ENCODE measurements around the gene RASA3. TPM values are rescaled to one million over a fixed set of nuclear protein-coding genes. Genes with fewer than 3 reads are reported as not detected.
A peak's percentile ranks its signal among the peaks of the same experiment; 100 is the strongest.

The RASA3 gene
- total RNA-seq, 2 donors from 2014 or later: 6.3 to 12.0 TPM

DNA sequence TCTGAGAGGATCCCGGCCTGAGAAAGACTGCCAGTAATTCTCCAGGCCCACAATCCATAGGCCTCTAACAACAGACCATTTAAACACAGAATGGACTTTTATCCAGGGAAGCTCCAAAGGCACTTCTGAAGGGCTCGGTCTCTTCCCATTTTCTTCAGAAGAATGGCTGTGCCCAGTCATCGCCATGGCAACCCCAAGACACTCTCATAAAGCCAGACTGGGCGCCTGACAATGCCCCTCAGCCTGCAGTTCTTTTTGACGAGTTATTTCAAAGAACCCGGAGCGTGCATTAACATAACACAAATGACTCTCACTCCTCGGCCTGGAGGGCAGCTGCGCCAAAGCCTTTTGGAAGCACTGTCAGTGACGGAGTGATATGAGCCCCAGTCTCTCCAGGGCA is 61.0 kb downstream of the RASA3 start:
- no peak overlapping the region for H3K4me3 Mint-ChIP-seq

DNA sequence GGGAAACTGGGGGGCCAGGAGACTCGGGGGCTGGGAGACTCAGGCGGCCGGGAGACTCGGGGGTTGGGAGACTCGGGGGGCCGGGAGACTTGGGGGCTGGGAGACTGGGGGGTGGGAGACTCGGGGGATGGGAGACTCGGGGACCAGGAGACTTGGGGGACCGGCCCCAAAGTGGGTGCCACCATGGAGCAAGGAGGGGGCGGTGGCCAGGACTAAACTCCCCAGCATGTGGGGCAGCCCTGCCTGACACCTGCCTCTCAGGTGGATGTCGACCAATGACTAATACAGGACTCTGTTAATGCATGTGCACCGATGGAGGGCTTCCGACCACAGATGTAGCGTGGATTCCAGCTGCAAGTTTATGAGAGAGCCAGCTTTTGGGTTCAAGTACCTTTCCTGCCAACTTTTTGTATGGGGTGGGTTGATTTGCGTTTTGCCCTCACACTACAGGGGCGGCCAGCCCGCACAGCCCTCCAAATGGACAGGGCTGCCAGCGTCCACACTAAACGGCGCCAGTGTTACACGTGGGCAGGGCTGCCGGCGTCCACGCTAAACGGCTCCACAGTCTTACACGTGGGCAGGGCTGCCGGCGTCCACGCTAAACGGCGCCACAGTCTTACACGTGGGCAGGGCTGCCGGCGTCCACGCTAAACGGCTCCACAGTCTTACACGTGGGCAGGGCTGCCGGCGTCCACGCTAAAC is 62.2 kb downstream of the RASA3 start:
- Mint-ChIP-seq H3K4me3 (no peak overlapping the region), H3K27me3 (ENCODE audit: insufficient read depth) (no peaks in the 10 kb centered on the region), H3K4me1 (peaks cover 4% of the 10 kb centered on the region), H3K9me3 (peaks cover 7% of the 10 kb centered on the region), H3K27ac (no peak overlapping the region), H3K36me3 (ENCODE audit: low read depth) (peaks cover 16% of the 10 kb centered on the region)
- H3K27me3 ChIP-seq (ENCODE audit: control insufficient read depth, insufficient read depth, low read length, poor library complexity, severe bottlenecking): no peaks in the 10 kb centered on the region
- 95 to 97% methylated on average over 13 to 35 of the region's 40 CpGs for WGBS, 2 experiments (ENCODE audit: insufficient coverage in 1 of 2, insufficient read length in 1 of 2)
- H3K9ac ChIP-seq (ENCODE audit: extremely low read depth, low read length, poor library complexity, severe bottlenecking): no peak overlapping the region
- TF ChIP-seq, protein P1, sequence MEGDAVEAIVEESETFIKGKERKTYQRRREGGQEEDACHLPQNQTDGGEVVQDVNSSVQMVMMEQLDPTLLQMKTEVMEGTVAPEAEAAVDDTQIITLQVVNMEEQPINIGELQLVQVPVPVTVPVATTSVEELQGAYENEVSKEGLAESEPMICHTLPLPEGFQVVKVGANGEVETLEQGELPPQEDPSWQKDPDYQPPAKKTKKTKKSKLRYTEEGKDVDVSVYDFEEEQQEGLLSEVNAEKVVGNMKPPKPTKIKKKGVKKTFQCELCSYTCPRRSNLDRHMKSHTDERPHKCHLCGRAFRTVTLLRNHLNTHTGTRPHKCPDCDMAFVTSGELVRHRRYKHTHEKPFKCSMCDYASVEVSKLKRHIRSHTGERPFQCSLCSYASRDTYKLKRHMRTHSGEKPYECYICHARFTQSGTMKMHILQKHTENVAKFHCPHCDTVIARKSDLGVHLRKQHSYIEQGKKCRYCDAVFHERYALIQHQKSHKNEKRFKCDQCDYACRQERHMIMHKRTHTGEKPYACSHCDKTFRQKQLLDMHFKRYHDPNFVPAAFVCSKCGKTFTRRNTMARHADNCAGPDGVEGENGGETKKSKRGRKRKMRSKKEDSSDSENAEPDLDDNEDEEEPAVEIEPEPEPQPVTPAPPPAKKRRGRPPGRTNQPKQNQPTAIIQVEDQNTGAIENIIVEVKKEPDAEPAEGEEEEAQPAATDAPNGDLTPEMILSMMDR (conservative IDR thresholded peaks at IDR 0.05): no peak
- no peak overlapping the region for H3K4me3 ChIP-seq (ENCODE audit: low read length)
- peaks cover 3% of the 10 kb centered on the region for H3K4me1 ChIP-seq (ENCODE audit: control insufficient read depth, insufficient read depth, low read length)
- H3K9me3 ChIP-seq (ENCODE audit: control insufficient read depth, low read length): no peaks in the 10 kb centered on the region
- no peaks in the 10 kb centered on the region for H3K36me3 ChIP-seq (ENCODE audit: control insufficient read depth, insufficient read depth, low read length)
- H3K27ac ChIP-seq (ENCODE audit: low read depth, low read length): peak overlapping the region; percentile 63
- no peak for DNase-seq

More for the DNA sequence above, 61.0 kb downstream of the RASA3 start:
- Histone ChIP-seq H3K4me1 (ENCODE audit: control insufficient read depth, insufficient read depth, low read length) (no peaks in the 10 kb centered on the region), H3K4me3 (ENCODE audit: low read length) (no peak overlapping the region), H3K36me3 (ENCODE audit: control insufficient read depth, insufficient read depth, low read length) (no peaks in the 10 kb centered on the region), H3K27ac (ENCODE audit: low read depth, low read length) (peak overlapping the region; percentile 98), H3K9me3 (ENCODE audit: control insufficient read depth, low read length) (no peaks in the 10 kb centered on the region), H3K9ac (ENCODE audit: extremely low read depth, low read length, poor library complexity, severe bottlenecking) (no peak overlapping the region), H3K27me3 (ENCODE audit: control insufficient read depth, insufficient read depth, low read length, poor library complexity, severe bottlenecking) (no peaks in the 10 kb centered on the region)
- TF ChIP-seq, protein P1 (conservative IDR thresholded peaks at IDR 0.05): no peak
- no peak overlapping the region for H3K27ac Mint-ChIP-seq
- peaks cover 16% of the 10 kb centered on the region for H3K36me3 Mint-ChIP-seq (ENCODE audit: low read depth)
- no peaks in the 10 kb centered on the region for H3K27me3 Mint-ChIP-seq (ENCODE audit: insufficient read depth)
- no peak for DNase-seq
- H3K4me1 Mint-ChIP-seq: peaks cover 2% of the 10 kb centered on the region
- H3K9me3 Mint-ChIP-seq: peaks cover 7% of the 10 kb centered on the region
- 47 to 85% methylated on average over 5 to 10 of the region's 10 CpGs for WGBS, 2 experiments (ENCODE audit: insufficient coverage in 1 of 2, insufficient read length in 1 of 2)

DNA sequence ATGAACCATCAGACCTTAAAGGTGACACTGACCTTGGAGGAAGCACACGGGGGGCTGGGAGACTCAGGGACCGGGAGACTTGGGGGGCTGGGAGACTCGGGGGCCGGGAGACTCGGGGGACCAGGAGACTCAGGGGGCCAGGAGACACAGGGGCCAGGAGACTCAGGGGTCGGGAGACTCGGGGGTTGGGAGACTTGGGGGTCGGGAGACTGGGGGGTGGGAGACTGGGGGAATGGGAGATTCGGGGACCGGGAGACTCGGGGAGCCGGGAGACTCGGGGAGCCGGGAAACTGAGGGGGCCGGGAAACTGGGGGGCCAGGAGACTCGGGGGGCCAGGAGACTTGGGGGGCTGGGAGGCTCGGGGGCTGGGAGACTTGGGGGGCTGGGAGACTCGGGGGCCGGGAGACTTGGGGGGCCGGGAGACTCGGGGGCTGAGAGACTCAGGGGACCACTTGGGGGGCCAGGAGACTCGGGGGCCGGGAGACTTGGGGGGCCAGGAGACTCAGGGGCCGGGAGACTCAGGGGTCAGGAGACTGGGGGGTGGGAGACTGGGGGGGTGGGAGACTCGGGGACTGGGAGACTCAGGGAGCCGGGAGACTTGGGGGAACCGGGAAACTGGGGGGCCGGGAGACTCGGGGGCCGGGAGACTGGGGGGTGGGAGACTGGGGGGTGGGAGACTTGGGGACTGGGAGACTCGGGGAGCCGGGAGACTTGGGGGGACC is 62.9 kb downstream of the RASA3 start:
- H3K4me3 Mint-ChIP-seq: no peak overlapping the region
- no peaks in the 10 kb centered on the region for H3K9me3 ChIP-seq (ENCODE audit: control insufficient read depth, low read length)
- H3K4me1 ChIP-seq (ENCODE audit: control insufficient read depth, insufficient read depth, low read length): peaks cover 8% of the 10 kb centered on the region
- H3K27me3 ChIP-seq (ENCODE audit: control insufficient read depth, insufficient read depth, low read length, poor library complexity, severe bottlenecking): no peaks in the 10 kb centered on the region
- WGBS, 2 experiments (ENCODE audit: insufficient coverage in 1 of 2, insufficient read length in 1 of 2): 88% methylated on average over 11 of the region's 32 CpGs; no CpG with 5 or more reads in 1 of the 2 experiments
- no peak for DNase-seq
- no peak overlapping the region for H3K9ac ChIP-seq (ENCODE audit: extremely low read depth, low read length, poor library complexity, severe bottlenecking)
- no peaks in the 10 kb centered on the region for H3K27me3 Mint-ChIP-seq (ENCODE audit: insufficient read depth)
- H3K9me3 Mint-ChIP-seq: peaks cover 7% of the 10 kb centered on the region
- TF ChIP-seq, protein P1 (conservative IDR thresholded peaks at IDR 0.05): no peak
- H3K27ac Mint-ChIP-seq: peak overlapping the region; percentile 71
- no peak overlapping the region for H3K4me3 ChIP-seq (ENCODE audit: low read length)
- peaks cover 11% of the 10 kb centered on the region for H3K4me1 Mint-ChIP-seq
- no peak overlapping the region for H3K27ac ChIP-seq (ENCODE audit: low read depth, low read length)
- H3K36me3 Mint-ChIP-seq (ENCODE audit: low read depth): peaks cover 16% of the 10 kb centered on the region
- H3K36me3 ChIP-seq (ENCODE audit: control insufficient read depth, insufficient read depth, low read length): no peaks in the 10 kb centered on the region
